GM04504 (cell line): ENCODE data around the gene SALL1.

ENCODE experiments used
- DNase-seq: peaks from one replicate; pipeline ENCODE4 v3.0.0-alpha.2; 2012; ENCODE audit warnings: low read depth

Gene SALL1

DNA sequence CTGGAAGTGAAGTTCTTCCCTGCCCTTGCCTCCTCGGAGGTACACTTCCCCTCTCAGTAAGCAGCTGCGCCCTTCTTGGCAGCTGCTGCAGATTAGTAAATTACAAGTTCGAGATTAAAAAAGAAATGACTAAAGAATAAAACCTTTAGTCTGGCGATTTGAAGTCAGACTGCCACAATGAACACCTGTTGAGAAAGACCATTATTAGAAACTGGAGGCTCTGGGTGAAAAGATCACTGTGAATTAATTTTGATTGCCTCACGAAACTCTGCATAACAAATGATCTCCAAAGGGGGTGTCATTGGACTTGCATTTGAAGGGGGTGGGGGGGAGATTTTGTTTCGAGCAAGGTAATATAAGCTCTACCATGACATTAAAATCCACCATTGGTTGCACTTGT, 39.3 kb downstream of the SALL1 start:
- DNase-seq, result no peak

DNA sequence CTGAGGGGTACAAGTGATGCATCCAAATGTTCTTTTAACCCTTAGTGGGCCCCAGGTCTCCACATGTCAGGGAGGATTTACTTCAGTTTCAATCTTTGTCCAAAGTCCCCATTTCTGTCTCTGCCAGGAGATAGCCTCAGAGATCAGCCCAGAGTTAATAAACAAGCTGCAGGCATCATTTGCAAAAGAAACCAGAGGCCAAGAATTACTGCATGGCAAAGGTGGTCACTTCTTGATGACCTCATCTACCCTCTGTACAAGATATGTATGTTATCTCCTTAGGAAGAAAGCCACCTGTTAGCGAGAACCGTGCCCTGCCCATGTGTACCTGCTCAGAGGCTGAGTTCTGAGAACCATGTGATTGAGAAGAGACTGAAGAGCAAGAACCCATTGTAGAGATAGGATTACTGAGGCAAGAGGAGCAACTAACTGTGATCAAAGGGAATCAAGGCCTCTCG, 40.3 kb downstream of the SALL1 start:
- no peak for DNase-seq

DNA sequence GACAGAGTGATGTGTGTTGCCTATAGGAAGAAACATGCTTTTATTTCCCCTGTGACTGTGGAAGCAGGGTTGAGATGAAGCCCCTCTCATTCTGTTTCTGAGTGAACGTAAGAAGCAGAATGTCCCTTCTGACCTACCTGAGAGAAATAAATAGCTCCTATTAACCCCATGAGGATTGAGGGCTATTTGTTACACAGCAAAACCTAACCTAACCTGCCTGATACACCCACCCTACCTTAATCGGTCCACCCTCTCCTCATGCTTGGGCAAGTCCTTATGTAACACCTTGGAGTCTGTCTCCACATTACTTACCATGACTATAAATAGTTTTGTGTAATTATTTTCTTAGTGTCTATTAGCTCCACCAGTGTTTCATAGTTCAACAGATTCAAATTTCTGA, 41.9 kb downstream of the SALL1 start:
- no peak for DNase-seq

DNA sequence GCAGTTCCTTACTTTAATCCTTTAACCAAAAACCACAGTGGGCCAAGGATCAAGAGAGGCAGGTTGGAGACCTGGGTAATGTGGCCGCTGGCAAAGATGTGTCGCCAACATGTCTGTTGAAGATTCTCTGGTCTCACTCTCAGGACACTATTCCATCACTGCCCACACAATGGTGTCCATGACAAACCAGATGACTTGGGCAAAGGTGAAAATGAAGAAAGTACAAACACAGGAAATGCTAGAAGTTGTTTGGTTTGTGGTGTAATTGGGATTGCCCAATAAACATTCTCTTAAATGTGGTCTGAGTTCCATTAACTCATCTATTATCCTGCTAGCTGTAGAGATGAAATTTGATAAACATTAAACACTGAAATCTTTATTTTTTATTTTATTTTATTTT, 43.3 kb downstream of the SALL1 start:
- DNase-seq, result no peak

- DNase-seq, result no peak
Observed at GRCh38 chr16:51106535-51106934, 44.5 kb downstream of the SALL1 start.

DNA sequence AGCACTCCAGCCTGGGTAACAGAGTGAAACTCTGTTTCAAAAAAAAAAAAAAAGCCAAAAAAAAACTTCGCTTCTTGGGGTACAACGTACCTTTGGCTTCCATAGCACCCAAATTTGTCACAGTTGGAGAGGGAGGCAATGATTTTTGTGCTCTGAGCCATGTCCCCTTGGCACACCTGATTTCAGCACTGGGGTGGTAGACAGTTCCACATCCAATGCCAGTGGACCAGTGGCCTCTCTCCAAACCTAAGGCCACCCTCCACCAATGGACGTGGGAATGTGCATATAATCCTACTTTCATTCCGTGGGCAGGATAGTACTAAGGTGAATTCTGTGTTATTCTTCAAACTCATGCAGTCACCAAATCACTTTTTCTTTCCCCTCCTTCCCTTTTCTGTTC, 47.5 kb downstream of the SALL1 start:
- no peak for DNase-seq

GRCh38 chr16:51097729-51098128, 53.3 kb downstream of the SALL1 start:
- DNase-seq, result no peak

GRCh38 chr16:51095890-51096626, 55.0 kb downstream of the SALL1 start:
- DNase-seq, result no peak

DNA sequence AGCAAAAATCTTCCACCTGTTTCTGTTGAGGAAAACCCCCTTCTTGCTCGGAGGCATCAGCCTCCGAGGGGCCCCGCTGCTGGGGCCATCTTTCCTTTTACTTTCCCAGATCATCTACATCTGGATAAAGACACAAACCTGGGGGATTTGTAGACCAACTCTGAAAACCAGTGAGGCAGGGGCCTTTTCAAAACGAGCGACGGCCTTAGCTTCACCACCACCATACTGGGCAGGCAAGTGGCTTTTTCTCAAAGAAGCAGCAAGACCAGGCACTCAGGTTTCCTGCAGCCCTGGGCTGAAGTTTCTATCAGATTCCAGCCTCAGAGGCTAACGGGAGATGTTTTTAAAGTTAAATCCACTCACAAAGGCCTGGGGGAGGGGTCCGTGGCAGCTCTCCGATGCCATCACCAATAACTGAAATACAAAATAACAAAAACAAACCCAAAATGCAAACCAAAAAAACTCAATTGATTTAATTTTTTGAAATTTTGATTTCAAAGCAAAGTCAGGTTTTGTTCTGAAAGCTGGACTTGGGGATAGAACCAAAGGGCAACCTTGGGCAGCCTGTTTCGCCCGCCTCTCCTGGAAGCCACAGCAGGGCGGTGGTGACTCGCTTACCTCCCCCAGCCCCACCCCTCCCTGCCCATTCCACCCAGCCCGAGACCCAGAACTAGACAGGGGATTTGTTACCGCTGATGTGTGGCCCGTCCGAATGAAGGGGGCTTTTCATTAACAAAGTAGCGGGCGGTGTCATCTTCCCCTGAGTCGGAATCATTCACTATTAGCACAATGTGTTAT, 55.8 kb downstream of the SALL1 start:
- no peak for DNase-seq

GRCh38 chr16:51093726-51094280, 57.3 kb downstream of the SALL1 start:
- no peak for DNase-seq
